HL-60 (cell line): Measurements from ENCODE around the gene KRTAP12-2.

ENCODE experiments used
- DNase-seq, 2 experiments: peaks; one replicate each; pipeline ENCODE4 v3.0.0-alpha.2; 2010 to 2020; ENCODE audit warnings: low read depth in 1 of 2, low spot score in 1 of 2
- H3K27ac ChIP-seq: fragments of 250-450 bp; sonication (Bioruptor Pico); replicated peaks from 2 replicates; pipeline ENCODE4 v1.5.1; 2020; ENCODE audit warnings: mild to moderate bottlenecking, moderate library complexity
- H3K27me3 ChIP-seq: fragments of 250-450 bp; sonication (Bioruptor Pico); 2 replicates; pipeline ENCODE4 v1.5.1; 2021; ENCODE audit warnings: mild to moderate bottlenecking, moderate library complexity; ENCODE audit not compliant: insufficient read depth, poor library complexity, severe bottlenecking
- H3K4me3 ChIP-seq: replicated peaks from 2 replicates; pipeline ENCODE4 v1.5.1; 2011; ENCODE audit warnings: mild to moderate bottlenecking, control low read depth, low read length; ENCODE audit not compliant: insufficient read depth
- GABPA ChIP-seq: IDR thresholded peaks from 2 replicates; pipeline ENCODE4 v1.6.1; 2012; ENCODE audit warnings: low read depth
- POLR2AphosphoS5 ChIP-seq: IDR thresholded peaks from 2 replicates; pipeline ENCODE4 v1.6.1; 2012; ENCODE audit warnings: low read depth
- SPI1 ChIP-seq: IDR thresholded peaks from 2 replicates; pipeline ENCODE4 v1.6.1; 2012; ENCODE audit warnings: low read depth, mild to moderate bottlenecking, borderline replicate concordance
- TF ChIP-seq, protein P1 (sequence below): IDR thresholded peaks from one replicate; pipeline ENCODE4 v1.5.1; 2011; ENCODE audit warnings: low read length, control low read depth, inconsistent platforms; ENCODE audit not compliant: insufficient read depth
- TF ChIP-seq, protein P2 (sequence below): IDR thresholded peaks from 2 replicates; pipeline ENCODE4 v1.6.1; 2012; ENCODE audit warnings: low read depth; ENCODE audit not compliant: insufficient replicate concordance

Gene KRTAP12-2

DNA sequence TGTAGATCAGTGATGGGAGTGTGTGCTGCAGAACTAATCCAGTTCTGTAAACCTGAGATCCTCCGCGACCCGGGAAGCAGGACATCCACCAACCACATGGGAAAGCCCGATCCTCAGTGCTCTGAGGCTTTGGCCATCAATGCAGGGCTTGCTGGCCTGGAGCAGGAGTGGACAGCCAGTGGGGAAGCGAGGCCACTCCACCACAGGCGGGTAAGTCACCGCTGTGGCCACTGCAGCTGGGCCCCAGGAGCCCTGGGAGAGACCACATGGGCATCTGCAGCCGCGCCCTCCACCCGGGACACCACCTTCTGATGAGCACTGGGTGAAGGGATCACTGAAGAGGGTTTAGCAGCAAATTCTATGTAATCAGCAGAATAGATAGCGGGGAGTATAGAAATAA, 14.4 kb upstream of the KRTAP12-2 start:
- TF ChIP-seq, protein P1, sequence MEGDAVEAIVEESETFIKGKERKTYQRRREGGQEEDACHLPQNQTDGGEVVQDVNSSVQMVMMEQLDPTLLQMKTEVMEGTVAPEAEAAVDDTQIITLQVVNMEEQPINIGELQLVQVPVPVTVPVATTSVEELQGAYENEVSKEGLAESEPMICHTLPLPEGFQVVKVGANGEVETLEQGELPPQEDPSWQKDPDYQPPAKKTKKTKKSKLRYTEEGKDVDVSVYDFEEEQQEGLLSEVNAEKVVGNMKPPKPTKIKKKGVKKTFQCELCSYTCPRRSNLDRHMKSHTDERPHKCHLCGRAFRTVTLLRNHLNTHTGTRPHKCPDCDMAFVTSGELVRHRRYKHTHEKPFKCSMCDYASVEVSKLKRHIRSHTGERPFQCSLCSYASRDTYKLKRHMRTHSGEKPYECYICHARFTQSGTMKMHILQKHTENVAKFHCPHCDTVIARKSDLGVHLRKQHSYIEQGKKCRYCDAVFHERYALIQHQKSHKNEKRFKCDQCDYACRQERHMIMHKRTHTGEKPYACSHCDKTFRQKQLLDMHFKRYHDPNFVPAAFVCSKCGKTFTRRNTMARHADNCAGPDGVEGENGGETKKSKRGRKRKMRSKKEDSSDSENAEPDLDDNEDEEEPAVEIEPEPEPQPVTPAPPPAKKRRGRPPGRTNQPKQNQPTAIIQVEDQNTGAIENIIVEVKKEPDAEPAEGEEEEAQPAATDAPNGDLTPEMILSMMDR, result no peak
- TF ChIP-seq GABPA (no peak), SPI1 (no peak), POLR2AphosphoS5 (no peak)
- TF ChIP-seq, protein P2, sequence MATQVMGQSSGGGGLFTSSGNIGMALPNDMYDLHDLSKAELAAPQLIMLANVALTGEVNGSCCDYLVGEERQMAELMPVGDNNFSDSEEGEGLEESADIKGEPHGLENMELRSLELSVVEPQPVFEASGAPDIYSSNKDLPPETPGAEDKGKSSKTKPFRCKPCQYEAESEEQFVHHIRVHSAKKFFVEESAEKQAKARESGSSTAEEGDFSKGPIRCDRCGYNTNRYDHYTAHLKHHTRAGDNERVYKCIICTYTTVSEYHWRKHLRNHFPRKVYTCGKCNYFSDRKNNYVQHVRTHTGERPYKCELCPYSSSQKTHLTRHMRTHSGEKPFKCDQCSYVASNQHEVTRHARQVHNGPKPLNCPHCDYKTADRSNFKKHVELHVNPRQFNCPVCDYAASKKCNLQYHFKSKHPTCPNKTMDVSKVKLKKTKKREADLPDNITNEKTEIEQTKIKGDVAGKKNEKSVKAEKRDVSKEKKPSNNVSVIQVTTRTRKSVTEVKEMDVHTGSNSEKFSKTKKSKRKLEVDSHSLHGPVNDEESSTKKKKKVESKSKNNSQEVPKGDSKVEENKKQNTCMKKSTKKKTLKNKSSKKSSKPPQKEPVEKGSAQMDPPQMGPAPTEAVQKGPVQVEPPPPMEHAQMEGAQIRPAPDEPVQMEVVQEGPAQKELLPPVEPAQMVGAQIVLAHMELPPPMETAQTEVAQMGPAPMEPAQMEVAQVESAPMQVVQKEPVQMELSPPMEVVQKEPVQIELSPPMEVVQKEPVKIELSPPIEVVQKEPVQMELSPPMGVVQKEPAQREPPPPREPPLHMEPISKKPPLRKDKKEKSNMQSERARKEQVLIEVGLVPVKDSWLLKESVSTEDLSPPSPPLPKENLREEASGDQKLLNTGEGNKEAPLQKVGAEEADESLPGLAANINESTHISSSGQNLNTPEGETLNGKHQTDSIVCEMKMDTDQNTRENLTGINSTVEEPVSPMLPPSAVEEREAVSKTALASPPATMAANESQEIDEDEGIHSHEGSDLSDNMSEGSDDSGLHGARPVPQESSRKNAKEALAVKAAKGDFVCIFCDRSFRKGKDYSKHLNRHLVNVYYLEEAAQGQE, result no peak
- no peak for DNase-seq
- peaks cover 6% of the 10 kb centered on the region for H3K27me3 ChIP-seq

DNA sequence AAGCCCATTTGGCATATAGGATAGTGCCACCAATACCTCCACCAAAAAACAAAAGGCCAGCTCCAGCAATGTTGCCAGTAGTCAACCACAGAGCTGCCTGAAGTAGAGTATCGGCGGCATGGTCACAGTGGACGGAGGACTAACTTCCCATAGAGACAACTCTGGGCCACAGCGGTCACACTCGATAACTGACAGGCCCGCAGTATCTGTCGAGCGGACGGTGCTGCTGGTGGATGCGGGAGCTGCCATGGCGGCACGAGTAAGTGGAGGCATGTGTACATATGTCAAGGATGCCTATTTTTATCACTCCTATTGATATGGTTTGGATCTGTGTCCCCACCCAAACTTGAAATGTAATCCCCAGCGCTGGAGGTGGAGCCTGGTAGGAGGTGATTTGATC, 11.2 kb upstream of the KRTAP12-2 start:
- no peak for DNase-seq
- Histone ChIP-seq H3K27me3 (peaks cover 8% of the 10 kb centered on the region), H3K27ac (no peak overlapping the region), H3K4me3 (no peak overlapping the region)
- TF ChIP-seq POLR2AphosphoS5 (no peak), GABPA (no peak), SPI1 (no peak)
- TF ChIP-seq, protein P1, result no peak
- TF ChIP-seq, protein P2, result no peak

More for the DNA sequence above, 14.4 kb upstream of the KRTAP12-2 start:
- Histone ChIP-seq H3K27ac (no peak overlapping the region), H3K4me3 (no peak overlapping the region)

DNA sequence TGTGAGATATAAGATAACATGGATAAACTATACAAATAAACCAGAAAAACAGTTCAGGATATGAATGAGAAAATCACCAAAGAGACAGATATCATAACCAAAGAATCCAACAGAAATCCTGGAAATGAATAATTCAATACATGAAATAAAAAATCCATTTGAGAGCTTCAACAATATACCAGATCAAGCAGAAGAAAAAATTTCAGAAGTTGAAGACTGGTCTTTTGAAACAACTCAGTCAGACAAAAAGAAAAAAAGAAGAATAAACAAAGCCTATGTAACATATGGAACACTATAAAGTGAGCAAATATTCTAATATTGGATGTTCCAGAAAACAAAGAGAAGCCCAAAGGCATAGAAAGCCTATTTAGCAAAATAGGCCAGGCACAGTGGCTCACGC, 5.2 kb upstream of the KRTAP12-2 start:
- Histone ChIP-seq H3K27ac (no peak overlapping the region), H3K27me3 (peaks cover 2% of the 10 kb centered on the region), H3K4me3 (no peak overlapping the region)
- DNase-seq, result no peak
- TF ChIP-seq, protein P1, result no peak
- TF ChIP-seq SPI1 (no peak), GABPA (no peak), POLR2AphosphoS5 (no peak)
- TF ChIP-seq, protein P2, result no peak
